ENCODE data around the gene ADPRHL1.

ADPRHL1 gene

DNA sequence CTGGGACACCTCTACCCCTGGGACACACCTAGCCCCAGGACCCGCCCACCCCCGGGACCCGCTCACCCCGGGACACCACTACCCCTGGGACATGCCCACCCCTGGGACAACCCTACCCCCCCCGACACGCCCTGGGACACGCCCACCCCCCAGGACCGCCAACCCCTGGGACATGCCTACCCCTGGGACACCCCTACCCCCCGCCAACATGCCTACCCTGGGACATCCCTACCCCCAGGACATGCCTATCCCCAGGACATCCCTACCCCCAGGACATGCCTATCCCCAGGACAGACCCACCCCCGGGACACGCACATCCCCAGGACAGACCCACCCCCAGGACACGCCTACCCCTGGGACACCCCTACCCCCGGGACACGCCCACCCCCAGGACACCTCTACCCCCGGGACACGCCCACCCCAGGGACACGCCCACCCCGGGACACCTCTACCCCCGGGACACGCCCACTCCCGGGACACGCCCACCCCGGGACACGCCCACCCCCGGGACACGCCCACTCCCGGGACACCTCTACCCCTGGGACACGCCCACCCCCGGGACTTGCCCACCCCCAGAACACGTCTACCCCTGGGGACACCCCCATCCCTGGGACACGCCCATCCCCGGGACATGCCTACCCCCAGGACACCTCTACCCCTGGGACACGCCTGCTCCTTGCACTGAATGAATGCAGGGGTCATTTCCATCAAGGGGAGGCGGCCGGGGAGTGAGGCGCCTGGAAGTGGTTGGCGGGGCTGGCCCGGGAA lies 32.3 kb downstream of the ADPRHL1 start:
- Histone ChIP-seq H2AFZ (ENCODE audit: low read depth, low read length) (no peak overlapping the region), H3K27me3 (ENCODE audit: low read depth, low read length) (peaks cover 19% of the 10 kb centered on the region), H3K27ac (ENCODE audit: low read length) (no peak overlapping the region), H3K9me3 (ENCODE audit: insufficient read depth, low read length) (no peaks in the 10 kb centered on the region), H4K20me1 (ENCODE audit: insufficient read depth, low read length) (no peaks in the 10 kb centered on the region), H3K9ac (ENCODE audit: low read length) (no peak overlapping the region), H3K4me1 (ENCODE audit: low read length) (no peaks in the 10 kb centered on the region), H3K4me2 (ENCODE audit: low read length) (no peak overlapping the region), H3K79me2 (ENCODE audit: low read length) (no peaks in the 10 kb centered on the region), H3K4me3 (ENCODE audit: low read length) (no peak overlapping the region), H3K36me3 (replicated peaks; ENCODE audit: low read depth, low read length) (no peaks in the 10 kb centered on the region)
- TF ChIP-seq, protein P1, sequence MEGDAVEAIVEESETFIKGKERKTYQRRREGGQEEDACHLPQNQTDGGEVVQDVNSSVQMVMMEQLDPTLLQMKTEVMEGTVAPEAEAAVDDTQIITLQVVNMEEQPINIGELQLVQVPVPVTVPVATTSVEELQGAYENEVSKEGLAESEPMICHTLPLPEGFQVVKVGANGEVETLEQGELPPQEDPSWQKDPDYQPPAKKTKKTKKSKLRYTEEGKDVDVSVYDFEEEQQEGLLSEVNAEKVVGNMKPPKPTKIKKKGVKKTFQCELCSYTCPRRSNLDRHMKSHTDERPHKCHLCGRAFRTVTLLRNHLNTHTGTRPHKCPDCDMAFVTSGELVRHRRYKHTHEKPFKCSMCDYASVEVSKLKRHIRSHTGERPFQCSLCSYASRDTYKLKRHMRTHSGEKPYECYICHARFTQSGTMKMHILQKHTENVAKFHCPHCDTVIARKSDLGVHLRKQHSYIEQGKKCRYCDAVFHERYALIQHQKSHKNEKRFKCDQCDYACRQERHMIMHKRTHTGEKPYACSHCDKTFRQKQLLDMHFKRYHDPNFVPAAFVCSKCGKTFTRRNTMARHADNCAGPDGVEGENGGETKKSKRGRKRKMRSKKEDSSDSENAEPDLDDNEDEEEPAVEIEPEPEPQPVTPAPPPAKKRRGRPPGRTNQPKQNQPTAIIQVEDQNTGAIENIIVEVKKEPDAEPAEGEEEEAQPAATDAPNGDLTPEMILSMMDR (IDR thresholded peaks at IDR 0.05; ENCODE audit: low read depth, low read length): no peak
- no peak for TF ChIP-seq EZH2phosphoT487 (IDR thresholded peaks at IDR 0.05; ENCODE audit: low read depth)

DNA sequence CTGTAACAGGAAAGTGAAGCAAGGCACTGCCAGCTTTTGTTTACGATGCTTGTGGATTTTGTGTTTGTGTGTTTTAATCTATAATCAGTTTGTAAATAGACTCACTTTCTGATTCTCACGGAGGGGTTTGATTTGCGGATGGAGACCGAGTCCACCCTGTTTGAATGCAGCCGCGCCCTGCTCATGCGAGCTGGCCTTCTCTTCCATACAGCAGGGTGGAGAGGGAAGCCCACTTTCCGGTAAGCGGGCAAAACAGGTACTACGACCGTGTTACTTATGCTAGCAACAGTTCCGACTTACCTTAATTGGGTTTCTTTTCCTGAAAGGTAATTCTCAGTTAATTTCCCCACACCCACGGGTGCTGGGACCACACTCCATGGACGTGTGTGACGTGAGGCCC lies 33.1 kb downstream of the ADPRHL1 start:
- no peaks in the 10 kb centered on the region for H3K9me3 ChIP-seq (ENCODE audit: insufficient read depth, low read length)
- no peak overlapping the region for H2AFZ ChIP-seq (ENCODE audit: low read depth, low read length)
- H3K79me2 ChIP-seq (ENCODE audit: low read length): no peaks in the 10 kb centered on the region
- no peak for TF ChIP-seq EZH2phosphoT487 (IDR thresholded peaks at IDR 0.05; ENCODE audit: low read depth)
- TF ChIP-seq, protein P1 (IDR thresholded peaks at IDR 0.05; ENCODE audit: low read depth, low read length): no peak
- H3K27ac ChIP-seq (ENCODE audit: low read length): no peak overlapping the region
- H3K27me3 ChIP-seq (ENCODE audit: low read depth, low read length): peaks cover 20% of the 10 kb centered on the region
- no peaks in the 10 kb centered on the region for H3K36me3 ChIP-seq (replicated peaks; ENCODE audit: low read depth, low read length)
- H3K9ac ChIP-seq (ENCODE audit: low read length): no peak overlapping the region
- H4K20me1 ChIP-seq (ENCODE audit: insufficient read depth, low read length): no peaks in the 10 kb centered on the region
- no peaks in the 10 kb centered on the region for H3K4me1 ChIP-seq (ENCODE audit: low read length)
- H3K4me2 ChIP-seq (ENCODE audit: low read length): no peak overlapping the region
- no peak overlapping the region for H3K4me3 ChIP-seq (ENCODE audit: low read length)

DNA sequence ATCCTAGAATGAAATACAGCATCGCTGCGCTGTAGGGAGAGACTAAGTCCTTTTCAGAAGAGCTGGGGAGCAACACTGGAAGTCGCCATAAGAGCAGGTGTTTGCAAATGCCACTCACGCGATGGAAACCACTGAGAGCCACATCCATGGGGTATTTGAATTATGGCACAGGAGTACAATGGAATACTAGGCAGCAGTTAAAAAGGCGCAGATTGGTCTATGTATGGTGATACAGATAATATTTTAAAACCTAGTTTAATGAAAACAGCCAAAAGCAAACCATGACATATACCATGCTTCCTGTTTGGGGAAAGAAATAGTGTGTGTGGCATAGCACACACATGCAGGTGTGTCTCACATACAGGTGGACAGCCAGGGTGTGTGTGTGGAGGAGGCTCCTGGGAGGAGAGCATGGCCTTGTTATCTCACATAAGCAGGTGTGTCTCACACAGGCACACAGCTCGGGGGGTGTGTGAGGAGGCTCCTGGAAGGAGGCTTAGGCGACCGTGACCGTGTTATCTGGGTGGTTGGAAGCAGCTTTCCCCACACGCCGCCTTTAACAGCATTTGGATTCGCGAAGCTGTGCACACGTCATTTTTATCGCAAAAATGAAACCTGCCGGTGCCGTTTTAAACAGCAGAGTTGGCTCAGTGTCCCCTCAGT lies 33.6 kb downstream of the ADPRHL1 start:
- no peak for TF ChIP-seq EZH2phosphoT487 (IDR thresholded peaks at IDR 0.05; ENCODE audit: low read depth)
- TF ChIP-seq, protein P1 (IDR thresholded peaks at IDR 0.05; ENCODE audit: low read depth, low read length): no peak
- H4K20me1 ChIP-seq (ENCODE audit: insufficient read depth, low read length): no peaks in the 10 kb centered on the region
- H3K4me1 ChIP-seq (ENCODE audit: low read length): no peaks in the 10 kb centered on the region
- H3K27me3 ChIP-seq (ENCODE audit: low read depth, low read length): peaks cover 20% of the 10 kb centered on the region
- H3K4me3 ChIP-seq (ENCODE audit: low read length): no peak overlapping the region
- H3K4me2 ChIP-seq (ENCODE audit: low read length): no peak overlapping the region
- H3K9ac ChIP-seq (ENCODE audit: low read length): no peak overlapping the region
- H3K27ac ChIP-seq (ENCODE audit: low read length): no peak overlapping the region
- H3K36me3 ChIP-seq (replicated peaks; ENCODE audit: low read depth, low read length): no peaks in the 10 kb centered on the region
- H3K79me2 ChIP-seq (ENCODE audit: low read length): no peaks in the 10 kb centered on the region
- H3K9me3 ChIP-seq (ENCODE audit: insufficient read depth, low read length): no peaks in the 10 kb centered on the region
- H2AFZ ChIP-seq (ENCODE audit: low read depth, low read length): no peak overlapping the region

DNA sequence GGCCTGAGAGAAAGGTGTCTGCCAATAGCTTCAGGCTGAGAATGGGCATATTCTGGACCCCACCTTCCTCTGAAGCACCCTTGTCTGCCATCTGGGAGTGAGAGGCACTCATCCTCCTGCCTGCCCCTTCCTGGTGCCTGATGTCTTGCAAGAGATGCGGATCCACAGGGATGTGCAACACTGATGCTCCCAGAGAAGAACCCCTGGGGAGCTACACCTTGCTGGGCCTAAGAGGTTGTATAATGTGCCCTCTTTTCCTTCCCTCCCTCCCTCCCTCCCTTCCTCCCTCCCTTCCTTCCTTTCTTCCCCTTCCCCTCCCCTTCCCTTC lies 34.6 kb downstream of the ADPRHL1 start:
- H3K9me3 ChIP-seq (ENCODE audit: insufficient read depth, low read length): no peaks in the 10 kb centered on the region
- H2AFZ ChIP-seq (ENCODE audit: low read depth, low read length): no peak overlapping the region
- peaks cover 20% of the 10 kb centered on the region for H3K27me3 ChIP-seq (ENCODE audit: low read depth, low read length)
- no peaks in the 10 kb centered on the region for H3K4me1 ChIP-seq (ENCODE audit: low read length)
- no peak overlapping the region for H3K27ac ChIP-seq (ENCODE audit: low read length)
- no peaks in the 10 kb centered on the region for H3K36me3 ChIP-seq (replicated peaks; ENCODE audit: low read depth, low read length)
- no peak overlapping the region for H3K9ac ChIP-seq (ENCODE audit: low read length)
- H3K4me3 ChIP-seq (ENCODE audit: low read length): no peak overlapping the region
- H3K79me2 ChIP-seq (ENCODE audit: low read length): no peaks in the 10 kb centered on the region
- no peaks in the 10 kb centered on the region for H4K20me1 ChIP-seq (ENCODE audit: insufficient read depth, low read length)
- no peak overlapping the region for H3K4me2 ChIP-seq (ENCODE audit: low read length)
- TF ChIP-seq EZH2phosphoT487 (IDR thresholded peaks at IDR 0.05; ENCODE audit: low read depth): no peak
- TF ChIP-seq, protein P1 (IDR thresholded peaks at IDR 0.05; ENCODE audit: low read depth, low read length): no peak
